Uterus (tissue), 2 donors: ENCODE measurements around the gene RRP1B.

ENCODE experiments used
- POLR2A ChIP-seq, 2 donors: fragments of 450-650 bp; IDR thresholded peaks; one replicate each; pipeline ENCODE4 v1.6.1; 2016; ENCODE audit warnings: antibody characterized with exemption in 2 of 2, mild to moderate bottlenecking in 1 of 2, moderate library complexity in 1 of 2
- TF ChIP-seq, protein P1 (sequence below), 4 experiments: fragments of 200-600 bp in 2 of 4; fragments of 450-650 bp in 2 of 4; sonication (generic) in 2 of 4; IDR thresholded peaks; one replicate each; pipeline ENCODE4 v1.5.1; 2016 to 2019; ENCODE audit warnings: antibody characterized with exemption in 4 of 4, mild to moderate bottlenecking in 2 of 4, moderate library complexity in 1 of 4

- TF ChIP-seq, protein P1, sequence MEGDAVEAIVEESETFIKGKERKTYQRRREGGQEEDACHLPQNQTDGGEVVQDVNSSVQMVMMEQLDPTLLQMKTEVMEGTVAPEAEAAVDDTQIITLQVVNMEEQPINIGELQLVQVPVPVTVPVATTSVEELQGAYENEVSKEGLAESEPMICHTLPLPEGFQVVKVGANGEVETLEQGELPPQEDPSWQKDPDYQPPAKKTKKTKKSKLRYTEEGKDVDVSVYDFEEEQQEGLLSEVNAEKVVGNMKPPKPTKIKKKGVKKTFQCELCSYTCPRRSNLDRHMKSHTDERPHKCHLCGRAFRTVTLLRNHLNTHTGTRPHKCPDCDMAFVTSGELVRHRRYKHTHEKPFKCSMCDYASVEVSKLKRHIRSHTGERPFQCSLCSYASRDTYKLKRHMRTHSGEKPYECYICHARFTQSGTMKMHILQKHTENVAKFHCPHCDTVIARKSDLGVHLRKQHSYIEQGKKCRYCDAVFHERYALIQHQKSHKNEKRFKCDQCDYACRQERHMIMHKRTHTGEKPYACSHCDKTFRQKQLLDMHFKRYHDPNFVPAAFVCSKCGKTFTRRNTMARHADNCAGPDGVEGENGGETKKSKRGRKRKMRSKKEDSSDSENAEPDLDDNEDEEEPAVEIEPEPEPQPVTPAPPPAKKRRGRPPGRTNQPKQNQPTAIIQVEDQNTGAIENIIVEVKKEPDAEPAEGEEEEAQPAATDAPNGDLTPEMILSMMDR (IDR thresholded peaks at IDR 0.05) = no peak
- no peak for TF ChIP-seq POLR2A (IDR thresholded peaks at IDR 0.05)
Observed at GRCh38 chr21:43689556-43690337, 30.4 kb downstream of the RRP1B start.
